Loucy (cell line): ENCODE data around the gene LRFN4.

ENCODE experiments used
- CTCF ChIP-seq: fragments of 200-600 bp; sonication (generic); conservative IDR thresholded peaks from 2 replicates; pipeline ENCODE4 v1.5.1; 2014; ENCODE audit warnings: mild to moderate bottlenecking, antibody characterized with exemption, low read length
- EZH2phosphoT487 ChIP-seq: fragments of 200-600 bp; IDR thresholded peaks from 2 replicates; pipeline ENCODE4 v1.6.1; 2018; ENCODE audit warnings: antibody characterized with exemption, mild to moderate bottlenecking, moderate library complexity, borderline replicate concordance

- TF ChIP-seq CTCF (no peak), EZH2phosphoT487 (no peak)
Observed at GRCh38 chr11:66820381-66820780, 36.5 kb upstream of the LRFN4 start.
